Measurements from ENCODE around the gene VEPH1.

VEPH1 gene

GRCh38 chr3:157407769-157408168 is 95.4 kb downstream of the VEPH1 start:
- DNase-seq, result no peak
- TF ChIP-seq EZH2 (IDR thresholded peaks at IDR 0.05; ENCODE audit: borderline replicate concordance, low read depth, low read length, severe bottlenecking) (no peak), CTCF (IDR thresholded peaks at IDR 0.05; ENCODE audit: borderline replicate concordance, extremely low read depth, low read length, poor library complexity, severe bottlenecking) (no peak)
- H3K9me3 ChIP-seq (ENCODE audit: insufficient read depth, low read length, severe bottlenecking), result no peaks in the 10 kb centered on the region

GRCh38 chr3:157406394-157406793 is 96.8 kb downstream of the VEPH1 start:
- Histone ChIP-seq H3K27me3 (ENCODE audit: insufficient read depth, low read length, poor library complexity) (peaks cover 2% of the 10 kb centered on the region), H3K79me2 (ENCODE audit: insufficient read depth, low read length) (no peaks in the 10 kb centered on the region), H3K27ac (ENCODE audit: low read length) (no peak overlapping the region), H3K9me3 (ENCODE audit: insufficient read depth, low read length, severe bottlenecking) (no peaks in the 10 kb centered on the region), H3K9ac (ENCODE audit: low read depth, low read length) (no peak overlapping the region), H2AFZ (ENCODE audit: low read depth, low read length) (no peak overlapping the region), H3K4me2 (ENCODE audit: insufficient read depth, low read length) (no peak overlapping the region), H3K36me3 (ENCODE audit: insufficient read depth, low read length) (no peaks in the 10 kb centered on the region), H4K20me1 (ENCODE audit: insufficient read depth, low read length) (no peaks in the 10 kb centered on the region), H3K4me1 (ENCODE audit: insufficient read depth, low read length) (no peaks in the 10 kb centered on the region), H3K4me3 (ENCODE audit: low read depth in 1 of 2, low read length in 2 of 2) (no peak overlapping the region)
- TF ChIP-seq CTCF (IDR thresholded peaks at IDR 0.05; ENCODE audit: borderline replicate concordance, extremely low read depth, low read length, poor library complexity, severe bottlenecking) (no peak), EZH2 (IDR thresholded peaks at IDR 0.05; ENCODE audit: borderline replicate concordance, low read depth, low read length, severe bottlenecking) (no peak)
- ATAC-seq (ENCODE audit: insufficient read depth, low read depth) (no peak), DNase-seq (no peak)

More at GRCh38 chr3:157407769-157408168, 95.4 kb downstream of the VEPH1 start:
- no peak for ATAC-seq (ENCODE audit: insufficient read depth, low read depth)
- peaks cover 2% of the 10 kb centered on the region for H3K27me3 ChIP-seq (ENCODE audit: insufficient read depth, low read length, poor library complexity)
- no peaks in the 10 kb centered on the region for H4K20me1 ChIP-seq (ENCODE audit: insufficient read depth, low read length)
- H3K9ac ChIP-seq (ENCODE audit: low read depth, low read length), result no peak overlapping the region
- no peak overlapping the region for H3K27ac ChIP-seq (ENCODE audit: low read length)
- no peak overlapping the region for H3K4me2 ChIP-seq (ENCODE audit: insufficient read depth, low read length)
- H2AFZ ChIP-seq (ENCODE audit: low read depth, low read length), result no peak overlapping the region
- H3K36me3 ChIP-seq (ENCODE audit: insufficient read depth, low read length), result no peaks in the 10 kb centered on the region
- no peaks in the 10 kb centered on the region for H3K79me2 ChIP-seq (ENCODE audit: insufficient read depth, low read length)
- H3K4me3 ChIP-seq (ENCODE audit: low read depth in 1 of 2, low read length in 2 of 2), result no peak overlapping the region
- H3K4me1 ChIP-seq (ENCODE audit: insufficient read depth, low read length), result no peaks in the 10 kb centered on the region

GRCh38 chr3:157405457-157405856 is 97.8 kb downstream of the VEPH1 start:
- Histone ChIP-seq H3K9ac (ENCODE audit: low read depth, low read length) (no peak overlapping the region), H4K20me1 (ENCODE audit: insufficient read depth, low read length) (no peaks in the 10 kb centered on the region), H3K27me3 (ENCODE audit: insufficient read depth, low read length, poor library complexity) (peaks cover 2% of the 10 kb centered on the region), H2AFZ (ENCODE audit: low read depth, low read length) (no peak overlapping the region), H3K79me2 (ENCODE audit: insufficient read depth, low read length) (no peaks in the 10 kb centered on the region), H3K4me3 (ENCODE audit: low read depth in 1 of 2, low read length in 2 of 2) (no peak overlapping the region), H3K36me3 (ENCODE audit: insufficient read depth, low read length) (no peaks in the 10 kb centered on the region), H3K4me2 (ENCODE audit: insufficient read depth, low read length) (no peak overlapping the region), H3K9me3 (ENCODE audit: insufficient read depth, low read length, severe bottlenecking) (no peaks in the 10 kb centered on the region), H3K4me1 (ENCODE audit: insufficient read depth, low read length) (no peaks in the 10 kb centered on the region), H3K27ac (ENCODE audit: low read length) (no peak overlapping the region)
- no peak for TF ChIP-seq EZH2 (IDR thresholded peaks at IDR 0.05; ENCODE audit: borderline replicate concordance, low read depth, low read length, severe bottlenecking)
- TF ChIP-seq CTCF (IDR thresholded peaks at IDR 0.05; ENCODE audit: borderline replicate concordance, extremely low read depth, low read length, poor library complexity, severe bottlenecking), result no peak
- DNase-seq (no peak), ATAC-seq (ENCODE audit: insufficient read depth, low read depth) (no peak)

GRCh38 chr3:157404381-157404780 is 98.8 kb downstream of the VEPH1 start:
- no peak overlapping the region for H3K9ac ChIP-seq (ENCODE audit: low read depth, low read length)
- no peak for DNase-seq
- H3K4me2 ChIP-seq (ENCODE audit: insufficient read depth, low read length), result no peak overlapping the region
- no peaks in the 10 kb centered on the region for H3K4me1 ChIP-seq (ENCODE audit: insufficient read depth, low read length)
- no peak overlapping the region for H3K4me3 ChIP-seq (ENCODE audit: low read depth in 1 of 2, low read length in 2 of 2)
- H3K27ac ChIP-seq (ENCODE audit: low read length), result no peak overlapping the region
- no peaks in the 10 kb centered on the region for H3K79me2 ChIP-seq (ENCODE audit: insufficient read depth, low read length)
- H4K20me1 ChIP-seq (ENCODE audit: insufficient read depth, low read length), result no peaks in the 10 kb centered on the region
- ATAC-seq (ENCODE audit: insufficient read depth, low read depth), result no peak
- H3K27me3 ChIP-seq (ENCODE audit: insufficient read depth, low read length, poor library complexity), result no peaks in the 10 kb centered on the region
- H3K9me3 ChIP-seq (ENCODE audit: insufficient read depth, low read length, severe bottlenecking), result no peaks in the 10 kb centered on the region
- H3K36me3 ChIP-seq (ENCODE audit: insufficient read depth, low read length), result no peaks in the 10 kb centered on the region
- no peak overlapping the region for H2AFZ ChIP-seq (ENCODE audit: low read depth, low read length)
- no peak for TF ChIP-seq CTCF (IDR thresholded peaks at IDR 0.05; ENCODE audit: borderline replicate concordance, extremely low read depth, low read length, poor library complexity, severe bottlenecking)
- no peak for TF ChIP-seq EZH2 (IDR thresholded peaks at IDR 0.05; ENCODE audit: borderline replicate concordance, low read depth, low read length, severe bottlenecking)

Measured in DND-41 (cell line).